ENCODE data around the gene DMD.
"Not testable (repeated sequence)": the region's sequence is repeated elsewhere in the genome, so short reads cannot be mapped to it uniquely, and the experiment has no call there.

The DMD gene

DNA sequence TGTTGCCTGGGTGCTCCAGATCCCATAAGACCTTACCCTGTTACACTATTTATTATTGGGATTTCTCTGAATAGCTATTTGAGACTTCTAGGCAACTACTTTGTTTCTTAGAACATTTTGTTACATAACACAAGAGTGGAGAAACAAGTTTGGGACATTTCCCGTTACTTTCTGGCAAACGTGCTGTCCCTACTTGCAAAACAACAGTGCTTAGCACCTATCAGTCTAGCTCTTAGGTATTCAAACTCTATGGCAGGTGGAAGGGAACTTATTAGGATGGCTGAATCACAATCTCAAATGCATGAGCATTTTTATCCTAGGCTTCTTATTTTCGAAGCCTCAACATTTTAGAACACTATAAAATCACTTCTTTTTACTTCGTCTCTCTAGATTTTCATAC lies 613.6 kb downstream of the DMD start:
- no peak for DNase-seq

DNA sequence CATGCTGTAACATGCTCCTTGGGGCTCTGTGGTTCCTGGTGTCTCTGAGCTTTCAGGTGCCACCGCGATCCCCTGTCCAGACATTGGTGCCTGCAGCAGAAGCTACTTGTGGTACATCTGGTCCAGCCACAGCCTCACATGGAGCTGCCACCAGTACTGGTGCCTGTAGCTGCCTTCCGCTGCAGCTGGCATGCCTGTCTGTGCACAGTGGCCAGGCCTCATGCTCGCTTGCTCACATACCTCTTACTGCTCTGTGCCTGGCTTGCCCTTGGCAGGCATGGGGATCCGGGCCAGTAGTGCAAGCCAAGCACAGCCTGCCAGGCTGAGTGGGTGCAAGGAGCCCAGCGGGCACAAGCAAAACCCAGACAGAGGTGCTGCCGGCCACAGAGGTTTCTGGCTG lies 618.6 kb downstream of the DMD start:
- no peak for DNase-seq

DNA sequence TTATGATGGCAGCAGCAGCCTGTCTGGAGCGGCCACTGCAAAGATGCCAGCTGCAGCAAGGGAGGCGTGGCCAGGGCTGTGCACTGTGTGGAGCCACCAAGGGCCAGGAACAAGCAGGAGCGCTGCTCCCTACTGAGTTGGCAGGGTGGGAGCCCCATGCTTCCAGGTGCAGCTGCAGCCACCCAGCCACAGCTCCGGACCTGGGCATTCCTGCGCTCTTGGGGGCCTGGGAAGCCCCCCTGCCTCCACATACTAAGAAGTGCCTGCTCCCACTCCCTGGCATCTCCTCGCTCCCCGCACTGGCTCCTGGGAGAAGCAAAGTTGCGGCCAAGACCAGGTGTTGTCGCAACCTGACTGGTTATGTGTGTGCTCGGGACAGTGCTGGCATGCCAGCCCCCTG lies 619.8 kb downstream of the DMD start:
- DNase-seq = no peak

DNA sequence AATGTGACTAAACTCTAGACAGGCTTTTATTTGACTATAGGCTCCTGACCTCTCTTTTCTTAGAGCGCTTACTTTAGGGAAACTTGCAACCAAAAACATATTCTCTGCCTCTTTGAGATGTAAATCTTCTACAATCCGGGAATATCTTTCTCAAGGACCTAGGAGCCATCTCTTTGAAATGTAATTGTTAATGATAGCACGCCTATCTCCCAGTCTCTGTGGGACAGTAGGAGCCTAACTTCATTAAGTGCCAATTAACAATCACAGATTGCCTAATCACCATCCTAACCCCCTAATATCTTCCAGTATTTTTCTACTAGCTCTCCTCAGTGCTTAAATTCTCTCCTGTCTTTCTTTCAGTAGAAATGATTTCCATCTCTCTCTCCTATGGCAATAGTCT lies 628.6 kb downstream of the DMD start:
- DNase-seq = no peak

DNA sequence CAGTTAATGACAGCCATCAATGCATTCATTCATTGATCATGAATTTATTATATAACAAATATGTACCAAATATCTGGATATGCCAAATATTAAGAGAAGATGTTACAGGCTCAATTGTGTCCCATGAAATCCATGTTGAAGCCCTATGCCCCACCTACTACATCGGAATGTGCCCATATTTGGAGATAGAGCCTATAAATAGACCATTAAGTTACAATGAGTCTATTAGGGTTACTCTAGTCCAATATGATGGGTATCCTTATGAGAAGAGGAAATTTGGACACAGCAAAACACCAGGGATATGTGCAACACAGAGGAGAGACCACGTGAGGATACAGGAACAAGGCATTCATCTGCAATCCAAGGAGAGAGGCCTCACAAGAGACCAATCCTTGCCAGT lies 634.5 kb downstream of the DMD start:
- DNase-seq = no peak

DNA sequence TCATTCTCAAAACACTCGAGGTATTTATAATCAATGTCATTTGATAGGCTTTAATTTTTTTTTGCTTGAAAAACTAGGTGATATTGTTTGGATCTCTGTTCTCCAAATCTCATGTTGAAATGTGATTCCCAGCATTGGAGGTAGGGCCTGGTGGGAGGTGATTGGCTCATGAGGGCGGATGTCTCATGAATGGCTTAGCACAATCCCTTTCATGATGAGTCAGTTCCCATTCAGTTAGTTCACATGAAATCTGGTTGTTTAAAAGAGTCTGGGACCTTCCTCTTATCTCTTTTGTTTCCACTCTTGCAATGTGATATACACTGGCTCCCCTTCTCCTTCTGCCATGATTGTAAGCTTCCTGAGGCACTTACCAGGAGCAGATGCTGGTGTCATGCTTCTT lies 638.7 kb downstream of the DMD start:
- no peak for DNase-seq

DNA sequence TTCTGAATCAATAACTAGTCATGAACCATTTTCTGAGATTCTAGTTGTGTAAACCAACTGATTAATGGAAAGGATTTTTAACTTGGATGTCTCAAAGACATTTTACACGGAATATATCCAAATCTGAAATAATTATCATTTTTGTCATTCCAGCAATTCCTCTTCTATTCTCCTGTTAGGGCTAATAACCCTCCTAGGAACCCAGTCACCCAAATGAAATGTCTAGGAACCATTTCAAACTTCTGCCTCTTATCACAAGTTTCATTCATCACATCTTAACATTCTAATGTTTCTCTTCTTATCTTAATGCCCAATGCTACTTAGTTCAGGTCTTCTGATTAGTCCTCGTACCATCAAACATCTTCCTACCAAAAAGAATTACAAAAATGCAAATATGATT lies 639.8 kb downstream of the DMD start:
- no peak for DNase-seq

DNA sequence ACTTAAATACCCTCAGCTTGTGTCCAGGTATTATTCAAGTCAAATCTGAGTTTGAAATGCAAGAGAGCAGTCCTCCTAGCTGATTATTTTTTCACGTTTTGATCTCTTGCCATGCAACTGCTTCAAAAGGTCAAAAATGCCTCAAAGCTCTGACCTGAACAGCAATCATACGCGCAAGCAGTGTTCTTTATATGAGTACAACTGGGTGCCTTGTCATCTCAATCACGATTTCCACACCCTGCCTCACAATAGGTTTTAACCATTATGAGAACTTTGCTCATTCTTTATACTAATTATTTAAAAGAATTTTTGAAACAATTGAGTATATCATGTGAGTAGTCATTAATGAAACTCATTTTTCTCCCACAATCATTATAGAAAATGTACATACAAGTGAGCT lies 649.1 kb downstream of the DMD start:
- no peak for DNase-seq

DNA sequence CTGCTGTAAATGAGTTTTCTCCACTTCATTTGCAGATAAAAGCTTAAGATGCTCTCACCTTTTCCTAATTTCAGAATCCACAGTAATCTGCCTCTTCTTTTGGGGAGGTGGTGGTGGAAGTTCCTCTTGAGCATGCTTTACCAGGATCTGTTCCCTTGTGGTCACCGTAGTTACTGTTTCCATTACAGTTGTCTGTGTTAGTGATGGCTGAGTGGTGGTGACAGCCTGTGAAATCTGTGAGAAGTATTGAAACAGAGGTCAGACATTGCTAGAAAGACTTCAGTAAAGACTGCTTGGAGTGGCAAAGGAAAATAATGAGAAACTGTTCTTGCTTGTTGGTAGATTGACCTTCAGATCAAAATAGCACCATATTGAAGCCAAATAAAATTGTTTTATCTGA lies 666.2 kb downstream of the DMD start:
- DNase-seq = no peak

DNA sequence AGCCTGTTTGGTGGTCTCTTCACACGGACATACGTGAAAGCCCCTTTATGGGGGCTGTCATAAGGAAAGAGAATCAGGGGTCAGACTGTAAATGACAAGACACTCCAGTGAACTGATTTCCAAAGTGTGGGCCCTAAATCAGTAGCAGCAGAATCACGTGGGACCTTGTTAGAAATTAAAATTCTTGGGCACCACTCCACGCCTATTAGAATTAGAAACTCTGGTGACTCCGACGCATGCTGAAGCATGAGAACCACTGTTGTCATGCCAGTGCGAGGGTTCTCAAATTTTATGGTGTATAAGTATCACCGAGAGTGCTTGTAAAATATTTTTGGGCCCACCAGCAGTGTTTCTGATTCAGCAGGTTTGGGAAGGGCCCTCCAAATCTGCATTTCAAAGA lies 672.8 kb downstream of the DMD start:
- DNase-seq = no peak

DNA sequence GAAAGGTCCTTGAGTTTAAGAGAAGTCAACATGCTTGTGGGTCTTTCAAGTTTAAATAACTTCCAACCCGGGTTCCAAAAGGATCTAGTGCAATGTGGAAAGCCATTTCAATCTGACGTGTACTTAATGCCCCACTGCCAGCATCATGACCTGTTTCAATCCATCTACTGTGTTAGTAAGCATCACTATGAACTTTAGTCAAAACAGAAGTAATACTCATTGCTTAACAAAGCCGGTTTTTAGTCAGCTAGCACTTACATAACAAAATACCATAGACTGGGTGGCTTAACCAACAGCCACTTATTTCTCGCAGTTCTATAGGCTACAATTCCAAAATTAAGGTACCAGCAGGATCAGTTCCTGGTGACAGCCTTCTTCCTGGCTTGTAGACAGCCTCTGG lies 677.5 kb downstream of the DMD start:
- DNase-seq = no peak

DNA sequence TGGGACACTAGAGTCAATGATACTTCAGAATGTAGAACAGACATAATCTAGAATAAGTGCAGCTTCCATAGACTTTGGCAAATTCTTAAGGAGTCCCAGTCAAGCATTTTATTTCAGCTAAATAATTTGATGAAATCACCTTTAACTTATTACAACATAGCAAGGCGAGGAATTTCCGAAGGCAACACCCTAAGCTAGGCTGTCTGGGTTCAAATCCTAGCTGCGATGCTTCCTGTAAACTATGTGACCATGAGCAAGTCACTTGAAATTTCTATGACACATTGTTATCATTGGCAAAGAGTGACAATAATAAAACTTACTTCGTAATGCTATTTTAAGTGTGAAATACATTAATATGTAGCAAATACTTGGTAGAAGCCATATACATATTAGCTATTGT lies 679.1 kb downstream of the DMD start:
- no peak for DNase-seq

DNA sequence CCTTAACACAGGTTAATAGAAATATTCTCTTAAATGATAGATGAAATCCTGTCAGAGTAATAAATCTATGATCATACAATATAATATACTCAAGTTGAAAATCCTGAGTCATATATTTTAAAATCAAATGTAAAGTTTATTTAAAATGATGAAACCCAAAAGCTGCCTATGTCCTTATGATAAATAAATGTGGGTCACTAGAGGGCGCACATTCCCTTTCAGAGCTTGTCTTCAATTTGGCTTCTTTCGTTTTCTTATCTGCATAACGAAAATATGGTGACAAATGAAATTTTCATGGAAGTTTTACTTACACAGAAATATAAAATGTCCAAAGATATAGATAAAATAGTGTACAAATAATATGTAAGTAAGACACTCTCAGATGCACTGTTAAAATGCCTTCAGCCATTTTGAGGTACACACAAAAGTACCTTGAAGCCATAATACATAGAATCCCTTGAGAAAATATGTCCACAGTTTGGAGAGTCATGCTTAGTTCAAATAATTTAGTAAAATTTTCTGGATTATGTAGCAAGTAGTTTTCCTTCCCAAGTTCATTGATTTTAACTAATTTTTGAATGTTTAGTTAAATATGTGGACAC lies 680.4 kb downstream of the DMD start:
- peak; percentile 2 for DNase-seq

DNA sequence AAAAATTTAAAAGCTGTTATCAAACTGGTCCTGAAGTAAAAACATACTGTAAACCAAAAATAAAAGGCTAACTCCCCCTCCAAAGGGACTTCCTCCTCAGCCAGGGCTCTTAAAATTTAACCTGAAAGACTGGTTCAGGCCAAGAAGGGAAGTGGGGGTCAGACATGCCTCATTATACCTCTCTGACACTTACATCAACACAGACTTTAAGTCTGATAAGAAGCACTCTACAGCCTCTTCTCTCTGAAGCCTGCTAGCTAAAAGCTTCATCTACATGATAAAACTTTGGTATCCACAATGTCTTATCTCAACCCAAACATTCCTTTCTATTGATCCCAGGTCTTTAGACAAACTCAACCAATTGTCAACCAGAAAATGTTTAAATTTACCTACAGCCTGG lies 682.9 kb downstream of the DMD start:
- DNase-seq = not testable (repeated sequence)

DNA sequence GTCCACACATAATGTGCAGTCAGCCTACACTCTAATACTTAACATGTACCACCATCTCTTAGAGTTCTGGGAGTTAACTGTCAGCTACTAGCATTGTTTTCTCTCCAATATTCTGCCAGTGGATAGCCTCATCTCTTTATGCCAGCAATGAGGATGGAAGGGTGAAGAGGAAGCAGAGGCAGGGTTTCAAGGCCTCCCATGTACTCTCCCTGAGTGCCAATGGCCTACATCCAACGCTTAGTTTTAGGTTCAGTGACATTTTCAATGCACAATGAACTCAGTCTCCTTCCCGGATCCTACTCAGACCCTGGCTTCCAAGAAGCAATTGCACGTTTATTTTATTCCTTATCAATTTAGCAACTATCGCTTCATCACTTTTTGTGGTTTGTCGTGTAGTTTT lies 686.1 kb downstream of the DMD start:
- DNase-seq = no peak

DNA sequence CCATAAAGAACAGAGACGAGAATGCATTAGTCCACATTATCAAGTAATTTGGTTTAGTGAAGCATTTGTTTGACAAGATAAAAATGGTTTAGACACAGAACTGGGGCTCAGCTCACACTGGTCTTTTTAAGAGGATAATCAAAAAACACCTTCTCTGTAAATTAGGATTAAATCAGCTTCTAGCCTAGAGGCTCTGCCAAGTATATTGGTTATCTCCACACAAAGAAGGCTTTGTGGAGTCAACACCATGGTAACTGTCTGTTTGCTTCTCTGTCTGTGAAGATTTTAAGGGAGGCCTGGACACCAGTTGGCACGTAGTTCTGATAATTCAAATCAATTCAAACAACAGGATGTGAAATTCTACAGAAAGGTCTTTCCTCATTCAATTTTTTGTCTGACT lies 687.0 kb downstream of the DMD start:
- no peak for DNase-seq

DNA sequence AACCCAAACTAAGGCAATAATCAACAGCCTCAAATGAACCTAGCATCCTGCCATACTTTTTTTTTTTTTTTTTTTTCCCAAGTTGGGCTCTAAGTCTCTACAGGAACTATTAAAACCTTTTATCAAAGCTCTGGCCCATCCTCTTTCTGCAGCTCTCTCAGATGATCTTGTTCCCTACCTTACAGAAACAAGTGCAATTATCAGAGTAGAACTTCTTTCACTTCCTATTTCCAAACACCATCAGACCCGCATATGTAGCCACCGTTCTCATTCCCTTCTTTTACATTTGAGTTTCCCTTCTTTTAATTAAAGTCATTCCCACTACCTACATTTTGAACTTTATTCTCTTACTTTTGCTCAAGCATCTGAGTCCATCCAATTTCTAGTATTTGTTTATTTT lies 690.6 kb downstream of the DMD start:
- no peak for DNase-seq

DNA sequence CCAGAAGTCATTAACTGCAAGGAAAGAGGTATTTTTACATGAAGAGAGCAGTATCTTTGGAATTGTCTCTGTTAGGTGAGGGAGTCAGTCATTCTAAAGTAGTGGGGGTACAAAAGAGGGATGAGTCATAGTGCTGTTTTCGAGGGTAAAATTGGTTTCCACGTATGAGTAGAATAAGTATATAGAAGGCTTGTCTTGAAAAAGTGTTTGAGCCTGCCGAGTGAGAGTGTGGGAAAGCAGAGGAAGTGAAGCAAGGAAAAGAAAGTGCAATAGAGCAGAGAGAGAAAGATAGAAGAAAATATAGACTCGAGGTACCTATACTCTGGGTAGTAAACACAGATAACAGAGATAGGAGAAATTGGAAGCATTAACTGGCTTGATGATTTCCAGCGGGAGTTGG lies 696.4 kb downstream of the DMD start:
- no peak for DNase-seq

DNA sequence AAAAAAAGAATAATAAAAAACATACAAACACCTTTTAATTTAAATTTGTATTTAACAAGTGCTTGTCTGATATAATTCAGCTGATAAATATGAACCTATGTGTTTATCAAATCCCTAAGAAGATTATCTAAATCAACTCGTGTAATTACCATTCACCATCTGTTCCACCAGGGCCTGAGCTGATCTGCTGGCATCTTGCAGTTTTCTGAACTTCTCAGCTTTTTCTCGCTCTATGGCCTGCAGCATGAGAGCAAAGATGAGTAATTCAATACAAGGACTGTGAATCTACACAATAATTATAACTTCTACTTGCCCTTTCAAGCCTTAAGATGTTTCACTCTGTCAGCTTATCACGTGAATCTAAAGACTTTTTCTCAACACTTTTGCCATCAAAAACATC lies 709.7 kb downstream of the DMD start:
- DNase-seq = no peak

DNA sequence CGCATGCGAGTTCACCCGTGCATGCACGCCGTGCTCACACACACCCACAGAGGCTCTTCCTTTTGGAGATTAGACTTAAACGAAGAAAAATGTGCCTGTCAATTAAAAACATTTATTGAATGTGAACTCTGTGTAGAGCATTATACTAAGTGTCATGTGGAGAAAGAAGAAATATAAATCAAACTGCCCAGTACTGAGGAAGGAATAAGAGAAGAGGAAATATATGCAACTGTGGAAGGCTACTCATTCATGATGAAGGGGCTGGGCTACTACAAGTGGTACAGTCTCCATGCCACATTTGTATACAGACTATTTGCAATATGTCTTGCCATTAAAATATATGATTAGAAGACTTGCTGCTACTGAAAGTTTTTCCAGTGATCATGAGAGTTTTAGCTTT lies 714.7 kb downstream of the DMD start:
- no peak for DNase-seq

DNA sequence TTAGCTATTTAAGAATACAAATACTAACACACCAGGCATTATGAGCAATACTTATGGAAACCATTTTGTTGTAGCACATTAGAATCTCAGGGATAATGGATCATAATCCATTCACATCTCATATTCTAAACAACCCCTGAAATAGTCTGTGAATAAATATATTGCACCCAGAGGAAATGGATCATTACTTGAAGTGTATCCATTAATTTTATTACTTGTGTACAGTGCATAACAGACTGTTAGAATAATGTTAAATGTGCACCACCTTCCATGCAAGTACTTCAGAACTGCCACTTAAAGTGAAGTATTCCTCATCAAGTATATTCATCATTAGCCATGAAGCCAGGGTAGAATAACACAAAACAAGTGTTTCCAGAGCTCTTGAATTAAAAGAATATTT lies 715.5 kb downstream of the DMD start:
- DNase-seq = no peak

DNA sequence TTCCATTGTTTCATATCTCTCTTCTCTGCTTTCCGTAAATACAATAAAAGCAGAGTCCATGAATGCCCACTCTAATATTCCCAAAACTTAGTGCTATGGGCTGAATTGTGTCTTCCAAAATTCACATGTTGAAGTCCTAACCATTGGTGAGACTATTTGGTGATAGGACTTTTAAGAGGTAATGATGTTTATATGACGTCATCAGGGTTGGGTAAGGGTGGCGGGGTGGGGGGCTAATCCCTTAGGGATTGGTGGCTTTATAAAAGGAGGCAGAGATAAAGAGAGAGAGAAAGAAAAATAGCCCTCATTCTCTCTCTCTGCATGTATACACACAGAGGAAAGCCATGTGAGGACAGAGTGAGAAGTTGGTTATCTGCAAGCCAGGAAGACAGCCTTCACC lies 722.2 kb downstream of the DMD start:
- DNase-seq = no peak

DNA sequence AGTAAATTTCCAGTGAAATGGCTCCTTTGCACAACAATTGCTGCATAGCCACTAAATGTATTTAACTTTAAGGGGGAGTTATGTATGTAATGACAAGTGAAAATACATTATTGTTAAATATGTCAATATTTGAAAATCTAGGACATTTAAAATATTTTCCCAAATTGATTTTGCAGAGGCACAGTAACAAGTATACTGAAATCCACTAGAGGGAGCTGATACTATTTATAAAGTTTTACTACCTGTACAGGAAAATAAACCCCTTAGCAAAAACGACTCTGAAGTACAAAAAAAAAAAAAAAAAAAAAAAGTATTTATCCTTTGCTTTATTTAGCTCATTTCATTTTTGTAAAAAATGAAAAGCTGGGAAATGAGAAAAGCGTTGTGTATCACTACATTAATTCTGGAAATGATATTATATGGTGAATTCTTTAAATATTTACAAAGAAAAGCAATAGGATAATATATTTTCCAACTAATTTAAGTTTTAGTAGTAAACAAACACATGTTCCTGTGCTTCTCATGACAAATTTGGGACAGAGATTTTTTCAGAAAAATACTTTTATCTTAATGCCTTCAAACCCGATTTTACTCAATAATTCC lies 727.7 kb downstream of the DMD start:
- DNase-seq = no peak

DNA sequence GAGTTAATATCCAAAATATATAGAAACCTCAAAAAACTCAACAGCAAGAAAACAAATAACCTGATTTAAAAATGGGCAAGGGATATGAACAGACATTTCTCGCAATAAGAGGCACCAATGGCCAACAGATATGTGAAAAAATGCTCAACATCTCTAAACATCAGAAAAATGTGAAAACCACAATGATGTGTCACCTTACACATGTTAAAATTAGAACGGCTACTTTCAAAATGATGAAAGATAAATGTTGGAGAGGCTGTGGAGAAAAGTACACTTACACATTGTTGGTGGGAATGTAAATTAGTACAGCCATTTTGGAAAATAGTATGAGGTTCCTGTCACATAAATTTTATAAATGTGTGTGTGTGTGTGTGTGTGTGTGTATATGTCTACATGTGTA lies 731.3 kb downstream of the DMD start:
- DNase-seq = no peak

DNA sequence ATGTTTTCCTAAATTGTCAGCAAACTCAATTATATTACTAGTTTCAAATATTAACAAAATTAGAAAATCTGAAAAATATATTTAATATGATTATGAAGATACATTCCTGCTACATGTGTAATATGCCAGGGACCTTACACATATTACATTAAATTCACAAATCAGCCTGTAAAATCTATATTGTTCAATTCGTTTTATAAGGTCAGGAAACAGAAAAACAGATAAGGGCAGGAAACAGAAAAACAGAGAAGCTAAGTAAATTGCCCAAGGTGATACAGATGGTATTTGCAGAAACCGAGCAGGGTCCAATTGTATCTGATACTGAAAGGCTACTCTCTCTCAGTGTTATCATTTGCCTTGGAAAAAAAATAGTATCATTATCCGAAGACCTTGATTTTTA lies 739.0 kb downstream of the DMD start:
- DNase-seq = no peak

DNA sequence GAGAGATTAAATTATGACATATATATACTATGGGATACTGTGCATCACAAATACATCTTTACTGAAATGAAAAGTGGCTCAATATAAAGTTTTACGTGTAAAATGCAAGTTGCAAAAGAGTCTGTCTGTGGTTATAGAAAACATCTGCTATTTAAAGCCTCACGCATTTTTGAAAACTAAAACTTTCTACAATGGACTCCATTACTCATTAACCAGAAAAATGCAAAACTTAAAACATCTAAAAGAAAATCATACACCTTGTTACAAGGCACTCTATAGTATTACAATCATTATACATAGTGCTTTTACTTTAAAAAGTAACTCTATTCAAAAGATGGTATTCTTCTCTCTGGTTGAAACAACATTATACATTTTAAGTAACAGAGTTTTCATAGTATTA lies 755.6 kb downstream of the DMD start:
- no peak for DNase-seq
